Mammary epithelial cell (primary cell): ENCODE results near the gene AFF2.

Source experiments
- CTCF ChIP-seq, 2 donors: IDR thresholded peaks in 1 of 2; conservative IDR thresholded peaks in 1 of 2; 2 replicates each; pipeline ENCODE4 v1.5.1; 2011 to 2012; ENCODE audit warnings: inconsistent platforms in 2 of 2, low read length in 2 of 2, mild to moderate bottlenecking in 2 of 2, control low read depth in 1 of 2, low read depth in 1 of 2; ENCODE audit not compliant: insufficient read depth in 1 of 2; ENCODE audit errors: extremely low read depth in 1 of 2
- EZH2 ChIP-seq: IDR thresholded peaks from 2 replicates; pipeline ENCODE4 v1.6.1; 2012; ENCODE audit warnings: low read length, inconsistent platforms, borderline replicate concordance

GRCh38 chrX:148600131-148600530 is 99.7 kb downstream of the AFF2 start:
- no peak for TF ChIP-seq CTCF (conservative IDR thresholded peaks at IDR 0.05 in 1 of 2, IDR thresholded peaks at IDR 0.05 in 1 of 2; ENCODE audit: extremely low read depth in 1 of 2, insufficient read depth in 1 of 2, low read depth in 1 of 2, low read length in 2 of 2)
- no peak for TF ChIP-seq EZH2
